ENCODE data around the gene PAFAH1B2. TPM values are rescaled to one million over a fixed set of nuclear protein-coding genes. Genes with fewer than 3 reads are reported as not detected.

Gene PAFAH1B2
- total and polyA plus RNA-seq, 2 of the 8 experiments (the other 6 are each of a cell fraction or from before 2014, with no cell fraction given), result 38.2 to 161 TPM

DNA sequence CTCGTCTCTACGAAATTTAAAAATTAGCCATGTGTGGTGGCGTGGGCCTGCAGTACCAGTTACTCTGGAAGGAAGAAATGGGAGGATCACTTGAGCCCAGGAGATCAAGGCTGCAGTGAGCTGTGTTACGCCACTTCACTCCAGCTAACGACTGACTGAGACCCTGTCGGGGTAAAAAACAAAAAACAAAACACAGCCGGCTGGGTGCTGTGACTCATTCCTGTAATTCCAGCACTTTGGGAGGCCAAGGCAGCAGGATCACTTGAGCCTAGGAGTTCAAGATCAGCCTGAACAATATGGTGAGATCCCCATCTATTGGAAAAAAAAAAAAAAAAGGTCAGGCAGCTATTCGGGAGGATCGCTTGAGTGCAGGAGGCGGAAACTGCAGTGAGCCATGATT, 2.4 kb downstream of the PAFAH1B2 start:
- H3K27ac ChIP-seq (ENCODE audit: low read depth, low read length), result no peak overlapping the region
- CTCF ChIA-PET (ENCODE audit: partially characterized antibody), result interaction anchor here (0.6 to 1.7 kb wide), 9 partner anchors 23 to 697 kb away, joined by 3 to 6 read pairs (median 3); partner anchors contain the start of genes PCSK7 and RNF214
- peak overlapping the region; percentile 22 for H4K5ac ChIP-seq (ENCODE audit: insufficient read length, low read depth, low read length)
- H3K56ac ChIP-seq (replicated peaks; ENCODE audit: insufficient read length, low read depth, low read length), result no peak overlapping the region
- peak overlapping the region in 2 of 4 experiments; percentile 91 to 99; a peak in 3 of 8 replicates for H3K4me3 ChIP-seq (ENCODE audit: extremely low read depth in 1 of 4, insufficient read depth in 2 of 4, low read depth in 3 of 4, low read length in 4 of 4)
- H2BK120ac ChIP-seq (replicated peaks; ENCODE audit: low read depth, low read length), result no peak overlapping the region
- H2BK12ac ChIP-seq (ENCODE audit: low read depth, low read length), result no peak overlapping the region
- H2AFZ ChIP-seq (ENCODE audit: low read length), result no peak overlapping the region
- no peak overlapping the region for H2BK15ac ChIP-seq (ENCODE audit: low read length)
- H3K9ac ChIP-seq (replicated peaks in 1 of 4; ENCODE audit: extremely low read depth in 1 of 4, low read depth in 3 of 4, low read length in 3 of 4), result 0 out of 7 replicates have a peak overlapping the region, but pooled peaks of 1 of the 4 experiments have one; percentile 9
- H2AK5ac ChIP-seq (ENCODE audit: low read depth, low read length), result no peak overlapping the region
- no peak overlapping the region for H3K23ac ChIP-seq (ENCODE audit: insufficient read length)
- H3K27me3 ChIP-seq (replicated peaks in 1 of 4; ENCODE audit: control insufficient read depth in 3 of 4, extremely low read depth in 1 of 4, insufficient read depth in 3 of 4, low read length in 3 of 4), result no peaks in the 10 kb centered on the region
- peaks cover 2 to 45% (median 3%) of the 10 kb centered on the region in 4 experiments; a peak in 6 of 8 replicates for H3K36me3 ChIP-seq (ENCODE audit: control insufficient read depth in 2 of 4, insufficient read depth in 4 of 4, low read length in 3 of 4)
- no peak overlapping the region for H3K4ac ChIP-seq (replicated peaks; ENCODE audit: insufficient read length, low read depth, low read length)
- H3K9me3 ChIP-seq (ENCODE audit: insufficient read depth in 2 of 2, low read depth in 1 of 2, low read length in 1 of 2), result no peaks in the 10 kb centered on the region
- peaks cover 2% of the 10 kb centered on the region for H3K79me1 ChIP-seq (ENCODE audit: low read depth, low read length)
- no peak overlapping the region for H2BK5ac ChIP-seq (ENCODE audit: low read depth, low read length)
- H3K79me2 ChIP-seq (ENCODE audit: control insufficient read depth in 1 of 2, insufficient read depth in 2 of 2, low read length in 2 of 2), result peaks cover 54 to 69% of the 10 kb centered on the region in 2 experiments
- no peak for FAIRE-seq
- 79% methylated on average over 10 of the region's 10 CpGs; no CpG with 5 or more reads in 1 of the 2 experiments for WGBS, 2 experiments (ENCODE audit: extremely low coverage in 1 of 2, insufficient coverage in 1 of 2, insufficient read length in 1 of 2, insufficient replicate concordance in 2 of 2, low coverage in 1 of 2, low lambda C conversion rate in 2 of 2, missing lambda C conversion rate in 1 of 2)
- POLR2A ChIA-PET (ENCODE audit: partially characterized antibody), result interaction anchor here (0.7 to 4.4 kb wide), 8 partner anchors 9 to 372 kb away, joined by 3 to 30 read pairs (median 16); partner anchors contain the start of gene SIDT2
- H3K4me2 ChIP-seq (ENCODE audit: insufficient read depth in 1 of 2, low read depth in 2 of 2, low read length in 2 of 2), result peak overlapping the region; percentile 30 to 91; a peak in 2 of 4 replicates
- H2BK20ac ChIP-seq (ENCODE audit: low read length), result no peak overlapping the region
- peaks cover 0 to 11% (median 6%) of the 10 kb centered on the region in 4 experiments; a peak in 5 of 7 replicates for H3K4me1 ChIP-seq (replicated peaks in 1 of 4; ENCODE audit: control insufficient read depth in 3 of 4, insufficient read depth in 4 of 4, low read length in 3 of 4)
- peaks cover 9 to 11% of the 10 kb centered on the region in 2 experiments for H4K20me1 ChIP-seq (replicated peaks in 1 of 2; ENCODE audit: control insufficient read depth in 1 of 2, insufficient read depth in 2 of 2, low read length in 2 of 2)
- no peak overlapping the region for H3K14ac ChIP-seq (ENCODE audit: insufficient read length)
- H4K8ac ChIP-seq (ENCODE audit: extremely low read depth, insufficient read depth, low read length), result no peak overlapping the region
- no peak overlapping the region for H4K91ac ChIP-seq (replicated peaks; ENCODE audit: insufficient read length, low read length)
- no peak overlapping the region; the same call in 1 of the 2 replicates for H3K18ac ChIP-seq (ENCODE audit: extremely low read depth, low read length)
- no peak for DNase-seq (ENCODE audit: low read depth in 1 of 2, low spot score in 2 of 2)
- peaks cover 15% of the 10 kb centered on the region for H3K23me2 ChIP-seq (ENCODE audit: low read depth, low read length)
- no peak for TF ChIP-seq GTF2F1 (IDR thresholded peaks at IDR 0.05; ENCODE audit: borderline replicate concordance, low read depth, low read length)

Measured in H1 (cell line).